Endothelial cell (in vitro differentiated cells): ENCODE measurements around the gene ROS1. TPM values are rescaled to one million over a fixed set of nuclear protein-coding genes. Genes with fewer than 3 reads are reported as not detected.

ENCODE experiments used
- DNase-seq: peaks from one replicate; pipeline ENCODE4 v3.0.0; 2021; ENCODE audit warnings: low spot score
- H3K27ac Mint-ChIP-seq: one replicate; pipeline ENCODE4 v1.8.0; 2021; ENCODE audit warnings: mixed read lengths, inconsistent platforms; ENCODE audit not compliant: unreplicated experiment
- H3K27me3 Mint-ChIP-seq: one replicate; pipeline ENCODE4 v1.8.0; 2021; ENCODE audit warnings: mild to moderate bottlenecking, moderate library complexity, mixed read lengths, inconsistent platforms; ENCODE audit not compliant: unreplicated experiment
- H3K36me3 Mint-ChIP-seq: one replicate; pipeline ENCODE4 v1.8.0; 2021; ENCODE audit warnings: mild to moderate bottlenecking, low read depth, mixed read lengths, inconsistent platforms; ENCODE audit not compliant: unreplicated experiment
- H3K4me1 Mint-ChIP-seq: one replicate; pipeline ENCODE4 v1.8.0; 2021; ENCODE audit warnings: mild to moderate bottlenecking, mixed read lengths, inconsistent platforms; ENCODE audit not compliant: unreplicated experiment
- H3K4me3 Mint-ChIP-seq: one replicate; pipeline ENCODE4 v1.8.0; 2021; ENCODE audit warnings: mild to moderate bottlenecking, mixed read lengths, inconsistent platforms; ENCODE audit not compliant: unreplicated experiment
- H3K9me3 Mint-ChIP-seq: one replicate; pipeline ENCODE4 v1.8.0; 2021; ENCODE audit warnings: mixed read lengths, inconsistent platforms; ENCODE audit not compliant: unreplicated experiment
- CTCF ChIP-seq: fragments of 200-600 bp; sonication (generic); IDR thresholded peaks from one replicate; pipeline ENCODE4 v1.5.0; 2021; ENCODE audit warnings: antibody characterized with exemption; ENCODE audit not compliant: unreplicated experiment
- total RNA-seq: library from RNA; stranded (reverse); fragmentation: NEBNext Ultra II Directional; extraction: Animal tissue kit (Norgen Biotek cat#: 25700); gene quantifications from one replicate; pipeline ENCODE4 v1.2.1, GENCODE V29; 2021; ENCODE audit not compliant: unreplicated experiment

Gene ROS1
- total RNA-seq, 1 donor from 2014 or later = 0.05 TPM

DNA sequence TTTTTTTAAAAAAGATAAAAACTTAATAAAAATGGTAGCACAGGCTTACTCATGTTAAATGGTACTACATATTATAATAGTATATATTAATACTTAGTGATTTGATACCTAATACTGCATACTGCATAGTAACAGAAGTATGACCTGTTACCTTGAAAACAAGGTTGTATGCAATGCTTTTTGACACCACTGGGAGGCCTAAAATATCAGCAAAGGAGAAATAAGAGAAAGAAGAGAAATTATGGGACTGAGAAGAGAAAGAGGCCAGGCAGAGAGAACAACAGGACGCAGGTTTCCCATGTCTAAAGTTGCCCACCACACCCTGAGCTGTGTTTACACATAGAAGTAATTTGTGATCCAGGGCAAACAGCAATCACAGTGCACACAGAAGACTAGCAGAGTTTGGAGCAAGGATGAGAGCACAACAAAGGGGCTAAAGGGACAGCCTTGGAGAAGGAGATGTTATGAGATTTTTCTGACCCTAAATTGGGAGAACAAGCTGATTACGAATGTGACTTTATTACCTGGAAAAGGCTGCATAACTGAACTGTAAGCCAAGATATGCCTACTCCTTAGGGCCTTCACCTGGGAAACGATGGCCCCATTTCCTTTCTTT is 73.2 kb downstream of the ROS1 start:
- Mint-ChIP-seq H3K36me3 (no peaks in the 10 kb centered on the region), H3K4me3 (no peak overlapping the region)

DNA sequence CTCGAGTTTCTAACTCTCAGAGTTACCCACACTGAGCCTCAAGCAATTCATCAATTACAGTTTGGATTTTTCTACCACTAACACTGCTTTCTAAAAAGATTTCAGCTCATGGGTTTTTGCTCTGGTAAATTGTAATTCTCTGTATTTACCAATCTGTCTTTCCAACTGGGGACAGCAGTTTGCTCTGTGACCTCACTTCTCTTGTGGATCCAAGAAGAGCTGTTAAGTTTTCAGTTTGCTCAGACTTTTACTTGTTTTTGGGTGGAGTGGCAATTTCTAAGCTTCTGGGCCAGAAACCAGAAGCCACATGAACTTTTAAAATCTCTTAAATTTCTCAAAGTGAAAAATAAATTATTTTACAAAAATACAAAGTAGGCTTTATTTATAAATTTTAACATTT is 74.2 kb downstream of the ROS1 start:
- Mint-ChIP-seq H3K36me3 (no peaks in the 10 kb centered on the region), H3K9me3 (no peaks in the 10 kb centered on the region), H3K27ac (no peak overlapping the region), H3K27me3 (no peaks in the 10 kb centered on the region), H3K4me1 (no peaks in the 10 kb centered on the region), H3K4me3 (no peak overlapping the region)
- TF ChIP-seq CTCF = no peak
- DNase-seq = no peak

More for the DNA sequence above, 73.2 kb downstream of the ROS1 start:
- no peaks in the 10 kb centered on the region for H3K27me3 Mint-ChIP-seq
- no peaks in the 10 kb centered on the region for H3K4me1 Mint-ChIP-seq
- no peaks in the 10 kb centered on the region for H3K9me3 Mint-ChIP-seq
- no peak overlapping the region for H3K27ac Mint-ChIP-seq
- DNase-seq = no peak
- peak; percentile 69 for TF ChIP-seq CTCF

GRCh38 chr6:117346142-117346930 is 79.4 kb downstream of the ROS1 start:
- DNase-seq = no peak
- Mint-ChIP-seq H3K27ac (no peak overlapping the region), H3K27me3 (no peaks in the 10 kb centered on the region), H3K36me3 (no peaks in the 10 kb centered on the region), H3K4me3 (no peak overlapping the region), H3K9me3 (no peaks in the 10 kb centered on the region), H3K4me1 (no peaks in the 10 kb centered on the region)
- TF ChIP-seq CTCF = peak; percentile 83

DNA sequence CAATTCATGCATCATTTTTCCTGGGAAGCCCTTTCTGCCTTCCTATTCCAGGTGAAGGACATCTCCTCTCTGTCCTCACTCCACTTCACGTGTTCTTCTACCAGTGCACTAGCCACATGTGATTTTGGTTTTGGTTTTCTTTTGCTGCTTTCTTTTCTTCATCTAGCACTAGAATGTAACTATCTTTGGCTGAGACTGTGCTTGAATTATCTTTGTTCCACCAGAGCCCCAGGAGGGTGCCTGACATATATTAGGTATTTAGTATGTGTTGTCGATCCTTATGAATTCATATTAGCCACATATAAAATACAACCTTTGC is 80.5 kb downstream of the ROS1 start:
- DNase-seq = no peak
- no peaks in the 10 kb centered on the region for H3K27me3 Mint-ChIP-seq
- H3K9me3 Mint-ChIP-seq = no peaks in the 10 kb centered on the region
- TF ChIP-seq CTCF = no peak
- no peak overlapping the region for H3K27ac Mint-ChIP-seq
- no peaks in the 10 kb centered on the region for H3K36me3 Mint-ChIP-seq
- no peak overlapping the region for H3K4me3 Mint-ChIP-seq
- H3K4me1 Mint-ChIP-seq = no peaks in the 10 kb centered on the region
